ENCODE measurements around the gene FAT1.

Gene FAT1

GRCh38 chr4:186647821-186648220, 75.8 kb downstream of the FAT1 start:
- no peak for DNase-seq

- no peak for DNase-seq
Observed at GRCh38 chr4:186644737-186645261, 78.9 kb downstream of the FAT1 start.

- DNase-seq = no peak
Observed at GRCh38 chr4:186644311-186644638, 79.4 kb downstream of the FAT1 start.

- no peak for DNase-seq
Observed at GRCh38 chr4:186643501-186644310, 80.0 kb downstream of the FAT1 start.

DNA sequence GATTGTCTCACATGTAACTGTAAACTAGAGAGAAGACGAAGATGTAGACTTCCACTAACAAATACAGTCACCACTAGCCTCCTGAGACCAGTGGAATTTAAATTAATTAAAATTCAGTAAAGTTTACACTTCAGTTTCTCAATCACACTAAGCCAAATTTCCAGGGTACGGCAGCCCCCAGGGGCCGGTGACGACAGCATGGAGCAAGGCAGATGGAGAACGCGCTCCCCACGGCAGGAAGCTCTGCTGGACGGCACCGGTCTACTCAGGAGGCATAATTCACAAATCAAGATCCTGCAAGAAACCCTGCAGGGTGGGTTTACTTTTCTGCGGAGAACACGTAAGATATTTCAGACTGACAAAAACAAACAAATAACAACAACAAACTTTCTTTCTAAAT, 80.7 kb downstream of the FAT1 start:
- DNase-seq = no peak

DNA sequence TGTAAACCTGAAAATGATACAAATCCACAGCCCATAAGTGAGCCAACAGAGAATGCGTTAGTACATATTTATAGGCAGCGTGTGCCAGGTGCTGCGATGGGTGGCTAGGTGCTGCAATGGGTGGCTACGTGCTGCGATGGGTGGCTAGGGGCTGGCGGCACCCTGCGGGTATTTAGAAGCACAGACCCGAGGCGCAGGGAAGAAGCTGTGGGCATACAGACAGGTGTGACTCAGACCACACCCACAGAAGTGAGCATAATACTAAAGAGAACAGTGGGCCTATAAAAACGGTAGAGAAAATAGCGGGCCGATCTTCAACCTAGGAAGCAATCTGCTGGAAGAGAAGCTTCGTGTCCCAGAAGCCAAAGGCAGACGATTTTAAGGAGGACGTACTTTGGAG, 81.1 kb downstream of the FAT1 start:
- no peak for DNase-seq

GRCh38 chr4:186634591-186635128, 89.0 kb downstream of the FAT1 start:
- DNase-seq = no peak

DNA sequence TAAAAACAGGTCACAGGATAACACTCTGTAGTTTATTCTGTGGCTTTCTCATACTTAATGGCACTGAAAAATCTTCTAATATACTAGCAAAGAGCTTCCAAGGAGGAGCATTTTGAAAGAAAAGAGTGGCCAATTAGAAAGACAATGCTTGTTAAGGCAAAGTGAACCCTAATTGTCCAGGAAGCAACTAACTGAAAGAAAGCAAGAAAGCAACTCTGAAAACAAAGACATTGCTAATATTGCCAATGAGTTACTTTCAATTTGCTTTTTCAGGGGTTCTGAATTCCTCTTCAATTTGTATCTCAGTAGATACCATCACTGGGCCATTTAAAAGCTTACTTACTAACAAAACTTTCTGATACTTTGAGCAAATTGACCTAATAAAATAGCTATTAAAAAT, 89.8 kb downstream of the FAT1 start:
- DNase-seq = no peak

DNA sequence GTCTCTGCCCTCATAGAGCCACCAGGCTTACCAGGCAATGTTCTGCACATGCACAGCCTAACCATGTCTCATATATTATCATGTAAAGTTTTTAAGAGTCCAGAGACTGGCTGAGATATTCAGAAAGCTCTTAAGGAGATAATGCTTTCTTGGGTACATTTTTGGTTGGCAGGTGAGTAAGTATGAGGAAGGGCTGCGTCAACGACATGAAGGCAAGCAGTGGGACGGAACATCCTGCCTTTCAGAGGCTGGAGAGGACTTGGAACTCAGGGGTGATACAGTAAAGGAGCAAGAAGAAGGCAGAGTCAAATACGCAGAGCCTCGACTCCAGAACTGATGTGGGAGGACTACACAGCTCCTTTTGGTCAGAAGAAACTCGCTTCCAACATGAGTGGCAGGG, 93.5 kb downstream of the FAT1 start:
- DNase-seq = no peak

DNA sequence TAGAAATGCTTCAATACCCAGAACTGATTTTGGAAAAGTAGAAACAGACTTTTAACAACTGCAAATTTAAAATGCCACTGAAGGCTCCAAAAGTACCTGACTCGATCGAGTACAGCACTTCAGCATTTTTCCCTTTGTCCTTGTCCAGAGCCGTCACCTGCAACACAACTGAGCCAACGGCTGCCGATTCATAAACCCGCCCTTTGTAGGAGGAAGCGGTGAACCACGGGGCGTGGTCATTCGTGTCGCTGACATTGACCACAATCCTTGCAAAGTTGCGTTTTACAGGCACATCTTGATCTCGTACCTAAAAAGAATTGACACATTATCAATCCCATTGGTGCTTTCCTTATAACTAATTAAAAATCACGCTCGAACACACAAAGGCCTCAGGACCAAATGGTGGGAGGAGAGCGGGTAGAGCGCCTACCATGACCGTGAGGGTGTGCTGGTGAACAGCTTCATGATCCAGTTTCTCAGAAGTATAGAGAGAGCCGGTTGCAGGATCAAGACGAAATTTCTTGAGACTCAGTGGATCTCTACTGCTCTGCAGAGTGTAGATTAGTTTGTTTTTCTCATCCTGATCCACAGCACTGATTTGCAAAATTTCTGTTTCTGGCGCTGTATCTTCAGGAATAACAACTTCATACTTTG, 95.5 kb downstream of the FAT1 start:
- DNase-seq = no peak

- no peak for DNase-seq
Observed at GRCh38 chr4:186627226-186627865, 96.3 kb downstream of the FAT1 start.

DNA sequence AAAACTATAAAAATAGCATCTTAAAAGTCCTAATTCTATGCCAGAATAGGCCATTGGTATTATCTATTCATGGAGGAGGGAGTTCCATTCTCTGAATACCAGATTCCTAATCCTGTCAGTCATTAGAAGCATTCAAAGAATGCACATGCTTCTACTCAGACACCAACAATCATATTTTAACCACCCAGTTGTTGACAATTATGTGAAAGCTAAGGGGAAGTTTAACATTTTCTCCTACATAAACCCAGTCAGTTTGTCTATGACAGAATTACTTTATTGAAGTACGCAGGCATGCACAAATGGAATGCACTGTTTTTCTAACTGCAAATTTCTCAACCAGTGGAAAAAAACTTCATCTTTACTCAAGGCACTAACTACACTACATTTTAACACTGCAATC, 98.7 kb downstream of the FAT1 start:
- no peak for DNase-seq

DNA sequence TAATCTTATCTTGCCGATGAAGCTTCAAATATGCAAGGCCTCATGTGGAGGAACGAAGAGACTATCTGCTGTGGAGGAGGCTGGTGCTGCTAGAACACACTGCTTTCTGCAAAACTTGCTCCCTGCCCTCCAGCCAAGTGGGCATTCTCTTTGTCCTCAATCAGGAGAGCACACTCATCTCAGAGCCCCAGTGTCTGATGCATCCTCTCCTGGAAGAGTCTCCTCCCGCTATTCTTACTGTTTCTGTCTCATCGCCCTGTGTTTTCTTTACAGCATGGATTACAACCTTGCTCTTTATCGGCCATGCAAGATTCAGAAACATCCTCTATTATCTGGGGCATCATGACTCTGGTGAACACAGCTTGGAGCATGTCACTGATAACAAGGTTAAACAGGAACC, 100.1 kb downstream of the FAT1 start:
- no peak for DNase-seq

DNA sequence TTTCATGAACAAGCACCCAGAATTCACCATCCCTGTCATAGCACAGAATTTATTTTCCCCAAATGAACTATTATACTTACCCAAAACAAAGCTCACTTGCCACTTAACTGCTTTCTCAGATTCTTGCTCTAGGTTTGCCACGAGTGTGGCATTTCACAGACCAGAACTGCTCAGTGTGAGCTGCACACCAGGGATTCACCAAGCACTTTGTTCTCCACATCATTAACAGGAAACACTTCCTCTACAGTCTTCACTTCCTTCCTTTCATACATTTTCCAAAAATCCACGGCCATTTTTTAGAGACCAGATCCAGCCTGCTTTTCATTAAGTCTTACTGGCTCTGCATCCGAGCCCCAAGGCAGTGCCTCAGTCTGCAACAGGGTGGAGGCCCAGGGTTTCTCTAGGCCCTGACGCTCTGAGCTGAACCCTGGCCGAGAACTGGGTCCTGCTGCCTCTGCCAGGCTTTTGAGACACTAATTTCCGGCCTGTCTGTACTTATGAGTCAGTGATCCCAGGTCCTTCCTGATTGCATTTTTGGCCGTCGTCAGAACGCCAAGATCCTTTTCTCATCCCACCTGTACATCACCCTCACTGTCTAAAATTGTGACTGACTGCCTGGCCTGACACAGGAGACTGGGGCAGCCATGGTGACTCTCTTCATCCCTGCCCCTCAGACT, 100.7 kb downstream of the FAT1 start:
- DNase-seq = peak; percentile 72

DNA sequence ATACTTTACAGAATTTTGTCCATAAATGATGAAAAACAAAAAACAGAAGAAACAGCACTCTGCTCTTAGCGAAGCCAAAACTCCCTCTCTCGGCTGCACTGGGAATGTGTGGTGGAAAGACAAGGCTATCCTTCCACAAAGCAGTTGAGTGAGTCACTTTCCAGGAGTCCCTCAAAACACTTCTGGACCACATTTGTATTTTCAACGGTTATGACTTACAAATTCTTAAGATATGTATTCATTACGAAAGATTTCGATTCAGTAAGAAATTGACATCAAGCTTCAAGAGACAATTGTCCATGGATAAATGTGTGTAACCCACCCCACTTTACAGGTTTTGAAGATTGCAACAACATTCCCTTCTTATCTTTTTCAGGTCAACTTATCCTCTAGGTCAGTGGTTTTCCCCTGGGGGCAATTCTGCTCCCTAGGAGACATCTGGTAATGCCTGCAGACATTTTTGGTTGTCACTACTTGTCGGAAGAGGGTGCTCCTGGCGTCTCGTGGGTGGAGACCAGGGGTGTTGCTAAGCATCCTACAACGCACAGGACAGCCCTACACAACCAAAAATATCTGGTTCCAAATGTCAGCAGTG, 101.6 kb downstream of the FAT1 start:
- peak; percentile 93 for DNase-seq

DNA sequence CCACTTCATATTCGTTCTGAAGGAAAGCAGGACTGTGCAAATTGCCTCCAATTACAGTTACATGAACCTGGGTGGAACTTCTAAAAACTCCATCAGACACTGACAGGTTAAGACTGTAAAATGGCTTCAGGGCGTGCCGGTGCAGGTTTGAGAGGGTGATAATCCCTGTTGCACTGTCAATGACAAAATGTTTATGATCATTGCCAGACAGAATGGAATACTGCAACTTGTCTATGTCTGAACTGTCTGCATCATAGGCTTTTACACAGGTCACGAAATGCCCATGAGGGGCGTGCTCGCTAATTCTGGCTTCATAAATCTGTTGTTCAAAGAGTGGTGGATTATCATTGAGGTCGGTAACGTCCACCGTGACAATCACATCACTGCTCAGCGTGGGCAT, 104.6 kb downstream of the FAT1 start:
- DNase-seq = no peak

DNA sequence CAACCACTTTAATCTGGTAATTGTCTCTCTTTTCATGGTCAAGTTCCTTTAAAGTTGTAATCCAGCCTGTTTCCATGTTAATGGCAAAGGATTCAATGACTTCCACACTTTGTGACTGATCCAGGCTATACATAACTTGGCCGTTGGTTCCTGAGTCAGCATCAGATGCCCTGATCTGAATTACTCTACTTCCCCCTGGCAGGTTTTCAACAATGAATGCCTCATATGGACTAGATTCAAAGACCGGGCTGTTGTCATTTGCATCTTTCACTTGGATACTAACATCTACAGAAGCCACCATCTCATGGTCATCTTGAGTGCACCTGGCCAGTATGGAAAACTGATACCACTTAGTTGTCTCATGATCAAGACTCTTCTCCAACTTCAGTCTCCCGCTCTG, 105.7 kb downstream of the FAT1 start:
- no peak for DNase-seq

DNA sequence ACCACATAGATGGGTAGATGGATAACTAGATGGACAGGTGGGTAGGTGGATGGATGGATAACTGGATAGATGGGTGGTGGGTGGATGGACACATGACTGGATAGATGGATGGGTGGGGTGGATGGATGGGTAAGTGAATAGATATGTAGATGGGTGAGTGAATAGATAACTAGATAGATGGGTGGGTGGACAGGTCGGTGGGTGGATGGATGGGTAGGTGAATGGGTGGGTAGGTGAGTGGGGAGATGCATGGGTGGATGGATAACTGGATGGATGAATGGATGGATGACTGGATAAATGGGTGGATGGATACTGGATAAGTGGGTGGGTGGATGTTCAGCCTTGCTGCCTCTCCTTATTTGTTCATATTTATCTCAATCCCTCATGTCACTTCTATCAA, 116.2 kb downstream of the FAT1 start:
- DNase-seq = no peak

- DNase-seq = peak; percentile 73
Observed at GRCh38 chr4:186606591-186606992, 117.1 kb downstream of the FAT1 start.

GRCh38 chr4:186605261-186605865, 118.3 kb downstream of the FAT1 start:
- DNase-seq = no peak

DNA sequence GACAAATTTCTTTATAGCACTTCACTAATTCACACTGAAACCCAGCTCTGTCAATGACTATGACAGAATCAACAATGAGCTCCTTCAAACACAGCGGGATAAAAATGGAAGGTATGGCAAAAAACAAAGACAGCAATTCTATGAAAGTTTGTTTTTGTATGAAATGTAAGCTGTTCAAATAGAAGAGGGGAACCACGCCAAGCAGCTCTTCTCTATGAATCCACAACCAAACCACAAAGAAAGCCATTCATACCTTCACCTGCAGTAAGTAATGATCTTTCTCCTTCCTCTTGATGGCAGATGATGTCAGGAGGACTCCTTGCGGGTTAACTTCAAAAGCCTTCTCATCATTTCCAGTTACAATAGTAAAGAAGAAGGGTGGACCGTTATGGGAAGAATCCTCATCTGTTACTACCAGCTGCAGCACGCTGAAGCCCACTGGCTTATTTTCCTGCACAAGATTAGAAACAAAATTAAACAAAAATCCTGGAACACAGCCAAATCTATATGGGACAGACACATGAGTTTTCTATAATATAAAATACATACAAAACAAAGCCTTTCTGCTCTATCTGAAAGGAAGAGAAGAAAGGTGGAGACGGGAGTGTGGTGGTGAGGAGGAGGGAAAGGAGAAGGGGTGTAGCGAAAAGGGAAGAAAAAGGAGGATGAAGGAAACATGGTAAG, 119.4 kb downstream of the FAT1 start:
- DNase-seq = no peak

DNA sequence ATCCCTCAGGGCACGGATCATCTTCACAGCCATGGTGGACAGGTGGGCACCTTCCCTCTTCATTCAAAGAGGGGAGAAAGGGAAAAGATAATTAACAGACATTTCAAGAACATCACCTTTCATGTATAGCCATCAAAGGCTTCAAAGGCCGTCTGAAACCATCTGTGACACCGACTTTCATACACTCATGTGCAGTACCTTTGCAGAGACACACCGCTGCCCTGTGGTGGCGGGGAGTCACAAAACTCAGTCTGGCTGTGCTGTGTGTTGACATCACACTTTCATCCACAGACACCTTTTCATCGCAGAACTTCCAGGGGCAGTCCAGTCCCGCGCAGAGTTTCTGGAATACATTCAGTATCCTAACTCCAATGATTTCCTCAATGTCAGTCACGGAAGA, 120.7 kb downstream of the FAT1 start:
- DNase-seq = no peak
